ENCODE measurements around the gene LRRK1.

GRCh38 chr15:100880897-100881242 lies 38.3 kb upstream of the LRRK1 start:
- TF ChIP-seq CTCF (IDR thresholded peaks at IDR 0.05) (no peak), MXI1 (IDR thresholded peaks at IDR 0.05; ENCODE audit: low read depth, low read length) (no peak), RCOR1 (IDR thresholded peaks at IDR 0.05; ENCODE audit: low read length) (no peak), CHD2 (IDR thresholded peaks at IDR 0.05; ENCODE audit: low read length, partially characterized antibody) (no peak), NFIC (IDR thresholded peaks at IDR 0.05; ENCODE audit: borderline replicate concordance) (no peak), TAF1 (IDR thresholded peaks at IDR 0.05; ENCODE audit: borderline replicate concordance, low read depth, low read length) (no peak)
